Upper lobe of right lung (tissue), 1 donor: ENCODE data around the gene ATP6V0A4. TPM values are rescaled to one million over a fixed set of nuclear protein-coding genes. Genes with fewer than 3 reads are reported as not detected.
A peak's percentile ranks its signal among the peaks of the same experiment; 100 is the strongest.
"Not testable (repeated sequence)": the region's sequence is repeated elsewhere in the genome, so short reads cannot be mapped to it uniquely, and the experiment has no call there.

Experiments used
- ATAC-seq: fragments of 200-7000 bp; cut with Tn5 transposase; one replicate; pipeline ENCODE4 v1.9.1; 2020; ENCODE audit warnings: mild to moderate bottlenecking, moderate library complexity
- DNase-seq: peaks from one replicate; pipeline ENCODE4 v3.0.0-alpha.2; 2020
- H3K27ac ChIP-seq: fragments of 200-600 bp; one replicate; pipeline ENCODE4 v1.8.0; 2022
- H3K27me3 ChIP-seq: fragments of 200-600 bp; one replicate; pipeline ENCODE4 v1.8.0; 2022; ENCODE audit warnings: mild to moderate bottlenecking
- H3K36me3 ChIP-seq: fragments of 200-600 bp; one replicate; pipeline ENCODE4 v1.8.0; 2022
- H3K4me1 ChIP-seq: fragments of 200-600 bp; one replicate; pipeline ENCODE4 v1.8.0; 2022
- H3K4me3 ChIP-seq: fragments of 200-600 bp; one replicate; pipeline ENCODE4 v1.8.0; 2022; ENCODE audit warnings: mild to moderate bottlenecking
- H3K9me3 ChIP-seq: fragments of 200-600 bp; one replicate; pipeline ENCODE4 v1.8.0; 2022
- intact Hi-C: fragments of 100-400 bp; cut with DNase I; formaldehyde crosslinking; loops from one replicate; pipeline ENCODE4 v1.11.0; 2022
- total RNA-seq: library from RNA; stranded (reverse); fragmentation: NEBNext Ultra II Directional; extraction: Animal tissue kit (Norgen Biotek cat#: 25700); gene quantifications from one replicate; pipeline ENCODE4 v1.2.1, GENCODE V29; 2021
- TF ChIP-seq, protein P1 (sequence below): fragments of 200-600 bp; IDR thresholded peaks from one replicate; pipeline ENCODE4 v1.8.0; 2022; ENCODE audit warnings: antibody characterized with exemption
- donor health status: DM: no; HTN: yes; CAD: no; lungs with severe emphysema.

Gene ATP6V0A4
- total RNA-seq, 1 donor from 2014 or later: 2.4 TPM

DNA sequence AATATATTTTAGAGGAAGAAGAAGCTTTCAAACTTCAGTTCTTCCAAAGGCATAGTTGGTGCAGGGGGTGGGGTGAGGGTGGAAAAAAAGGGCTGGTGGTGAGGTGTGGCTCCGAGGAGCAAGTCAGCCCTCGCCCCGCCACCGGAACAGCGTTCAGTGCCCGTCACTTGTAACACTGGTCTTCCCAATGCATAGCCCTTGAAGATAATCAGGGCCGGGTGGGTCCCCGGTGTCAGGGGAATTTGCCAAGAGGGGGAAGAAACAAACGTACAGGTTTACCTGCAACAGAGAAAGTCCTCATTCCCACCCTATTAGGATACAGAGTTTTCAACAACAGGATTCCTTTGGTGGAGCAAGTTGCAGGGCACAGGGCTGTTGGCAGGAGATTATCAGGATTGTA is 98.3 kb downstream of the ATP6V0A4 start:
- no peaks in the 10 kb centered on the region for H3K27me3 ChIP-seq
- H3K27ac ChIP-seq: no peak overlapping the region
- no peak overlapping the region for H3K4me3 ChIP-seq
- intact Hi-C loops: no loop called here
- H3K36me3 ChIP-seq: no peaks in the 10 kb centered on the region
- TF ChIP-seq, protein P1, sequence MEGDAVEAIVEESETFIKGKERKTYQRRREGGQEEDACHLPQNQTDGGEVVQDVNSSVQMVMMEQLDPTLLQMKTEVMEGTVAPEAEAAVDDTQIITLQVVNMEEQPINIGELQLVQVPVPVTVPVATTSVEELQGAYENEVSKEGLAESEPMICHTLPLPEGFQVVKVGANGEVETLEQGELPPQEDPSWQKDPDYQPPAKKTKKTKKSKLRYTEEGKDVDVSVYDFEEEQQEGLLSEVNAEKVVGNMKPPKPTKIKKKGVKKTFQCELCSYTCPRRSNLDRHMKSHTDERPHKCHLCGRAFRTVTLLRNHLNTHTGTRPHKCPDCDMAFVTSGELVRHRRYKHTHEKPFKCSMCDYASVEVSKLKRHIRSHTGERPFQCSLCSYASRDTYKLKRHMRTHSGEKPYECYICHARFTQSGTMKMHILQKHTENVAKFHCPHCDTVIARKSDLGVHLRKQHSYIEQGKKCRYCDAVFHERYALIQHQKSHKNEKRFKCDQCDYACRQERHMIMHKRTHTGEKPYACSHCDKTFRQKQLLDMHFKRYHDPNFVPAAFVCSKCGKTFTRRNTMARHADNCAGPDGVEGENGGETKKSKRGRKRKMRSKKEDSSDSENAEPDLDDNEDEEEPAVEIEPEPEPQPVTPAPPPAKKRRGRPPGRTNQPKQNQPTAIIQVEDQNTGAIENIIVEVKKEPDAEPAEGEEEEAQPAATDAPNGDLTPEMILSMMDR: no peak
- no peak for DNase-seq
- H3K9me3 ChIP-seq: no peaks in the 10 kb centered on the region
- ATAC-seq: no peak
- no peaks in the 10 kb centered on the region for H3K4me1 ChIP-seq

DNA sequence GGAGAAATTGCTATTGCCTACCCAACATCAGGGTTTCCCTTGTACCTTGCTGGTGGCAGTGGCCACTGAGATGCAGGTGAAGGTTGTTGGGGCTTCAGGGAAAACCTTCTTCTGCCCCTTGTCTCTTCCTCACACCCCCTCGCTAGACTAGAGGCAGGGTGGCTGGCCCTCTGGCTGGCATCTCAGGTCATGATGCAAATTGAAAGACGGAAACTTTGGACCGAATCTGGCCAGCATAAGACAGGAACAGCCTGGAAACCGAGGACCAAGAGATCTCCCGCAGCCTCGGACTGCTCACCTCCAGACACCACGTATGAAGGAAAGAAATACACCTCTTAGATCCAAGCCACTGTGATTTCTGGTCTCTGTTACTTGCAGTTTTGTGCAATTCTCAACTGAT is 99.7 kb downstream of the ATP6V0A4 start:
- Histone ChIP-seq H3K9me3 (no peaks in the 10 kb centered on the region), H3K27me3 (no peaks in the 10 kb centered on the region), H3K36me3 (no peaks in the 10 kb centered on the region), H3K27ac (no peak overlapping the region), H3K4me1 (no peaks in the 10 kb centered on the region), H3K4me3 (no peak overlapping the region)
- ATAC-seq: no peak
- TF ChIP-seq, protein P1: no peak
- DNase-seq: no peak
- intact Hi-C loops: no loop called here

DNA sequence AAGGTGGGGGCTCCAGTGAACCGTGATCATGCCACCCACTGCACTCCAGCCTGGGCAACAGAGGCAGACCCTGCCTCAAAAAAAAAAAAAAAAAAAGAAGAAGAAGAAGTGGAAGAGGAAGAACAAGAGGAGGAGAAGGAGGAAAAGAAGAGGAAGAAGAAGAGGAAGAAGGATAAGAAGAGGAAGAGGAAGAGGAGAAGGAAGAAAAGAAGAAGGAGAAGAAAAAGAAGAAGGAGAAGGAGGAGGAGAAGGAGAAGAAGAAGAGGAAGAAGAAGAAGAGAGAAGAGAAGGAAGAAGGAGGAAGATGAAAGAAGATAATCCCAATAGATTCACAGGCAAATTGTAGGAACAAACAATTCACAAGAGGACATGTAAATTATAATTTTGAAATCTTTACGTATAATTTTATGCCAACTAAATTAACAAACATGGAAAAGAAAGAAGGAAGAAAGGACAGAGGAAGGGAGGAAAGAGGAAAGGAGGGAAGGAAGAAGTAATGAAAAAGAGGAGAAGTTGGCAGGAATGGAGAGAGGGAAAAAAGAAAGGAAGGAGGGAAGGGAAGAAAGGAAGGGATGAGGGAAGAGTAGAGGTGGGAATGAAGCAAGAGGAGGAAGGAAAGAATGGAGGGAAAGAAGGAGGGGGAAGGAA is 100.3 kb downstream of the ATP6V0A4 start:
- Histone ChIP-seq H3K9me3 (no peaks in the 10 kb centered on the region), H3K4me1 (no peaks in the 10 kb centered on the region), H3K36me3 (no peaks in the 10 kb centered on the region), H3K27ac (no peak overlapping the region), H3K4me3 (no peak overlapping the region), H3K27me3 (no peaks in the 10 kb centered on the region)
- ATAC-seq (no peak), DNase-seq (no peak)
- intact Hi-C loops: no loop called here
- TF ChIP-seq, protein P1: no peak

DNA sequence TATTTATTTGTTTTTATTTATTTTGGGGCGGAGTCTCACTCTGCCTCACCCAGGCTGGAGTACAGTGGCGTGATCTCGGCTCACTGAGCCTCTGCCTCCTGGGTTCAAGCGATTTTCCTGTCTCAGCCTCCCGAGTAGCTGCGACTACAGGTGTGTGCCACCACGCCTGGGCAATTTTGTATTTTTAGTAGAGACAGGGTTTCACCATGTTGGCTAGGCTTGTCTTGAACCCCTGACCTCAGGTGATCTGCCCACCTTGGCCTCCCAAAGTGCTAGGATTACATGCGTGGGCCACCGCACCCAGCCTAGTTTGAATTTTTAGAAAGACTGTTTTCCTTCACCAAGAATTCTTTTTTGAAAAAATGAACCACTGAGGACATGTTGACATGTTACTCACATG is 102.2 kb downstream of the ATP6V0A4 start:
- intact Hi-C loops, H3K4me1 ChIP-seq, H3K27ac ChIP-seq, H3K9me3 ChIP-seq, H3K27me3 ChIP-seq, ATAC-seq, H3K4me3 ChIP-seq, H3K36me3 ChIP-seq: not testable (repeated sequence)
- peak; percentile 17 for DNase-seq

DNA sequence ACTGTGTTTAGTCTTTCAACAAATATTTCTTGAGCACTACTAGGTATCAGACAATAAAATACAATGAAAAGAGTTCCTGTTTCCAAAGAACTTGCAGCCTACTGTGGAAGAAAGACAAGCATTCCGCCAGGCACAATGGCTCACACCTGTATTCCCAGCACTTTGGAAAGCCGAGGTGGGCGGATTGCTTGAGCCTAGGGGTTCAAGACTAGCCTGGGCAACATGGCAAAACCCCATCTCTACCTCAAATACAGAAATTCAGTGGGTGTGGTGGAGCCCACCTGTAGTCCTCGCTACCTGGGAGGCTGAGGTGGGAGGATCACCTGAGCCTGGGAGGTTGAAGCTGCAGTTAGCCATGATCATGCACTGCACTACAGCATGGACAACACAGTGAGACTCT is 102.9 kb downstream of the ATP6V0A4 start:
- TF ChIP-seq, protein P1: no peak
- intact Hi-C loops: no loop called here
- DNase-seq: peak; percentile 15

DNA sequence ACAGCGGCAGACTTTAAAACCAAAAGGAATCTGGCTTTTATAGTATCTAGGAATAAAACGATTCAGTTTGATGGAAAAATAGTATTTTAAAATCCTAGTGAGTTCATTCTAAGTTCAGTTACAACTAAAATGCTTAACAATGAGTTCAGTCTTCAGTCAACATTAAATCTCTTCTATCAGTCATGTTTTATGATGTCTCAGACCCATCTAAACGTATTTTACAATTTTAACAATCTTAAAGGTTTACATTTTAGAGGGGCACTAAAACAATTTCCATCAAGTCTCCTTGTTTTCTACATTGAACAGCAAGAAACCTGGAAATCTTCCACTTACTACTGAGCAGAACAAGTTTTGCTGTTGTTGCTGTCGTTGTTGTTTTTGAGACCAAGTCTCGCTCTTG is 106.8 kb downstream of the ATP6V0A4 start:
- TF ChIP-seq, protein P1: no peak
- Histone ChIP-seq H3K36me3 (no peaks in the 10 kb centered on the region), H3K9me3 (no peaks in the 10 kb centered on the region), H3K27me3 (no peaks in the 10 kb centered on the region), H3K4me1 (no peaks in the 10 kb centered on the region), H3K4me3 (no peak overlapping the region), H3K27ac (no peak overlapping the region)
- intact Hi-C loops: no loop called here
- no peak for ATAC-seq
- no peak for DNase-seq

More for the DNA sequence above, 102.9 kb downstream of the ATP6V0A4 start:
- no peaks in the 10 kb centered on the region for H3K36me3 ChIP-seq
- no peak overlapping the region for H3K27ac ChIP-seq
- H3K27me3 ChIP-seq: no peaks in the 10 kb centered on the region
- ATAC-seq: no peak
- no peaks in the 10 kb centered on the region for H3K4me1 ChIP-seq
- H3K9me3 ChIP-seq: no peaks in the 10 kb centered on the region
- H3K4me3 ChIP-seq: no peak overlapping the region
